ENCODE results near the gene LRRC49.

LRRC49 gene

GRCh38 chr15:71080166-71080565, 187.5 kb downstream of the LRRC49 start:
- no peak for DNase-seq (ENCODE audit: low spot score)
- ATAC-seq (ENCODE audit: low read depth) = no peak
- no peak overlapping the region for H3K4me3 ChIP-seq (ENCODE audit: severe bottlenecking)
- no peaks in the 10 kb centered on the region for H3K27me3 ChIP-seq (ENCODE audit: insufficient read depth, poor library complexity, severe bottlenecking)
- TF ChIP-seq CTCF (IDR thresholded peaks at IDR 0.05; ENCODE audit: poor library complexity, severe bottlenecking) = no peak
- H3K4me1 ChIP-seq (ENCODE audit: insufficient read depth, poor library complexity, severe bottlenecking) = peaks cover 24% of the 10 kb centered on the region
- peak overlapping the region; percentile 49 for H3K27ac ChIP-seq (ENCODE audit: poor library complexity, severe bottlenecking)
- H3K9me3 ChIP-seq (ENCODE audit: severe bottlenecking) = no peaks in the 10 kb centered on the region
- H3K36me3 ChIP-seq (ENCODE audit: low read depth) = no peaks in the 10 kb centered on the region

- peak overlapping the region; percentile 49 for H3K27ac ChIP-seq (ENCODE audit: poor library complexity, severe bottlenecking)
- DNase-seq (ENCODE audit: low spot score) = no peak
Measured at GRCh38 chr15:71080705-71081104, 188.1 kb downstream of the LRRC49 start.

GRCh38 chr15:71082803-71083202, 190.2 kb downstream of the LRRC49 start:
- Histone ChIP-seq H3K9me3 (ENCODE audit: severe bottlenecking) (no peaks in the 10 kb centered on the region), H3K36me3 (ENCODE audit: low read depth) (no peaks in the 10 kb centered on the region), H3K27ac (ENCODE audit: poor library complexity, severe bottlenecking) (no peak overlapping the region), H3K4me1 (ENCODE audit: insufficient read depth, poor library complexity, severe bottlenecking) (peaks cover 24% of the 10 kb centered on the region), H3K27me3 (ENCODE audit: insufficient read depth, poor library complexity, severe bottlenecking) (no peaks in the 10 kb centered on the region), H3K4me3 (ENCODE audit: severe bottlenecking) (no peak overlapping the region)
- TF ChIP-seq CTCF (IDR thresholded peaks at IDR 0.05; ENCODE audit: poor library complexity, severe bottlenecking) = no peak
- ATAC-seq (ENCODE audit: low read depth) (no peak), DNase-seq (ENCODE audit: low spot score) (no peak)

More at GRCh38 chr15:71080705-71081104, 188.1 kb downstream of the LRRC49 start:
- Histone ChIP-seq H3K36me3 (ENCODE audit: low read depth) (no peaks in the 10 kb centered on the region), H3K27me3 (ENCODE audit: insufficient read depth, poor library complexity, severe bottlenecking) (no peaks in the 10 kb centered on the region), H3K4me1 (ENCODE audit: insufficient read depth, poor library complexity, severe bottlenecking) (peaks cover 24% of the 10 kb centered on the region), H3K9me3 (ENCODE audit: severe bottlenecking) (no peaks in the 10 kb centered on the region), H3K4me3 (ENCODE audit: severe bottlenecking) (no peak overlapping the region)
- peak; percentile 78 for ATAC-seq (ENCODE audit: low read depth)
- TF ChIP-seq CTCF (IDR thresholded peaks at IDR 0.05; ENCODE audit: poor library complexity, severe bottlenecking) = no peak

- no peaks in the 10 kb centered on the region for H3K36me3 ChIP-seq (ENCODE audit: low read depth)
- peaks cover 2% of the 10 kb centered on the region for H3K9me3 ChIP-seq (ENCODE audit: severe bottlenecking)
- H3K4me1 ChIP-seq (ENCODE audit: insufficient read depth, poor library complexity, severe bottlenecking) = peaks cover 24% of the 10 kb centered on the region
- ATAC-seq (ENCODE audit: low read depth) = no peak
- no peak for TF ChIP-seq CTCF (IDR thresholded peaks at IDR 0.05; ENCODE audit: poor library complexity, severe bottlenecking)
- H3K4me3 ChIP-seq (ENCODE audit: severe bottlenecking) = no peak overlapping the region
- no peak for DNase-seq (ENCODE audit: low spot score)
- no peaks in the 10 kb centered on the region for H3K27me3 ChIP-seq (ENCODE audit: insufficient read depth, poor library complexity, severe bottlenecking)
- H3K27ac ChIP-seq (ENCODE audit: poor library complexity, severe bottlenecking) = no peak overlapping the region
Measured at GRCh38 chr15:71083349-71083748, 190.7 kb downstream of the LRRC49 start.

- H3K36me3 ChIP-seq (ENCODE audit: low read depth) = no peaks in the 10 kb centered on the region
- no peak for ATAC-seq (ENCODE audit: low read depth)
- no peak overlapping the region for H3K4me3 ChIP-seq (ENCODE audit: severe bottlenecking)
- no peak for TF ChIP-seq CTCF (IDR thresholded peaks at IDR 0.05; ENCODE audit: poor library complexity, severe bottlenecking)
- H3K27ac ChIP-seq (ENCODE audit: poor library complexity, severe bottlenecking) = no peak overlapping the region
- H3K27me3 ChIP-seq (ENCODE audit: insufficient read depth, poor library complexity, severe bottlenecking) = no peaks in the 10 kb centered on the region
- peaks cover 3% of the 10 kb centered on the region for H3K9me3 ChIP-seq (ENCODE audit: severe bottlenecking)
- peaks cover 20% of the 10 kb centered on the region for H3K4me1 ChIP-seq (ENCODE audit: insufficient read depth, poor library complexity, severe bottlenecking)
- DNase-seq (ENCODE audit: low spot score) = no peak
Measured at GRCh38 chr15:71084264-71084663, 191.6 kb downstream of the LRRC49 start.

Data from RWPE2 (cell line).